Measurements from ENCODE around the gene IP6K3.
A peak's percentile ranks its signal among the peaks of the same experiment; 100 is the strongest.

IP6K3 gene

GRCh38 chr6:33723371-33724085 is 23.2 kb downstream of the IP6K3 start:
- no peak for DNase-seq (ENCODE audit: low read depth)

DNA sequence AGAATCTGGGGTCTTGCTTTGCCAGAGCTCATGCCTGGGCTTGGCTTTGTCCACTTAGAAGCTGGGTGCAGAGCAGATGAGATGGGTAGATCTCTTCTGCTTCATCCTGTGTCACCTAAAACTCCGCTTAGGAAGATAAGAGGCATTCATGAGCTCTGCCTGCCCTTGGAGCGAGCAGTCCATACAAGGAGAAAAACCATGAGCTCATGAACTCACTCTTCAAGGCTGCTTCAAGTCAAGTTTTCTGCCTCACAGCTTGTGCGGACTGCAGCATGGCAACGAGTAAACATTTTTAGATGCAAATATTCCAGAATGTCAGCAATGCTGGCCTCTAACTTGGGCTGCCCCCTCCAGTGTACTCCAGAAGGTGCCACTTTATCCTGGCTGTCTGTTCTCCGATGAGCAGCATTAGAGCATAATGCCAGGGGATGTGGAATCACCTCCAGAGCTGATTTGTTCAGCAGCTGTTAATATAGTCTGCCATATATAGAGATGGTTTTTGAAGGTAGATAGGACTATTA is 24.5 kb downstream of the IP6K3 start:
- no peak for DNase-seq (ENCODE audit: low read depth)

DNA sequence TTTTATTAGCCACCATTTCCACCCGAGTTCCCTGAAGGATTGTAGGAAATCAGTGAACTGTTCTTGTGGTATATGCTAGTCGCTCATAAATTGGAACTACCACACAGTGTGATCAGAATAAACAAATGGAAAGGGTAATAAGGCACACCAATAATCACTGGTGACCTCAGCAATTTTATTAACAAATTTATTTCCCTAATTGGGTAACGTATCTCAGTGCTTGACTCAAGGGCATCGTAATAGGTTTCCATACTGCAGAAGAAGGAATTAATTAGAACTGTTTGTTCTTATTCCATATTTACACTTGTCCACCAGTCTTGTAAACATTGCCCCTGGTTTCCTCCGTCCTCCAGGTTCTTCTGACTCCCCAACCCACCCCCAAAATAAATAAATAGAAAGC is 25.2 kb downstream of the IP6K3 start:
- no peak for DNase-seq (ENCODE audit: low read depth)

- DNase-seq (ENCODE audit: low read depth): no peak
These were observed 25.7 kb downstream of the IP6K3 start for GRCh38 chr6:33720998-33721397.

GRCh38 chr6:33719326-33719987 is 27.2 kb downstream of the IP6K3 start:
- no peak for DNase-seq (ENCODE audit: low read depth)

DNA sequence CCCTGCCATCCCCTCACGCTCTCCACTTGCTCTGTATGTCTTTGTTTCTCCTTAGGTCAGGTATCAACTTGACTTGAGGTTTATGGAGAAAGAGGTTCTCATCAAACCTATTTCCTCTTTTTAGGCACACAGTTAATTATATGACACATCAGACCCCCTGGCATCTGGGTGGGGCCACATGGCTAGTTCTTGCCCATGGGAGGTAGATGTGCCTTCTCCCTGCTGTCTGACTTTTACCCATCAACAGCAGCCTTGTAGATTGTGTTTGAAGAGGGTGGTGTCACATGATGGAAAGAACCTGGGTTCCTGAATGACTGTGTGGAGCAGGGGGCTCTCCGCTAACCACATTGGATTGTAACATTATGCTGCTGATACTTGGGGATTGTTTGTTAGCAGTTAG is 28.0 kb downstream of the IP6K3 start:
- no peak for DNase-seq (ENCODE audit: low read depth)

- no peak for DNase-seq (ENCODE audit: low read depth)
These were observed 28.7 kb downstream of the IP6K3 start for GRCh38 chr6:33717934-33718455.

DNA sequence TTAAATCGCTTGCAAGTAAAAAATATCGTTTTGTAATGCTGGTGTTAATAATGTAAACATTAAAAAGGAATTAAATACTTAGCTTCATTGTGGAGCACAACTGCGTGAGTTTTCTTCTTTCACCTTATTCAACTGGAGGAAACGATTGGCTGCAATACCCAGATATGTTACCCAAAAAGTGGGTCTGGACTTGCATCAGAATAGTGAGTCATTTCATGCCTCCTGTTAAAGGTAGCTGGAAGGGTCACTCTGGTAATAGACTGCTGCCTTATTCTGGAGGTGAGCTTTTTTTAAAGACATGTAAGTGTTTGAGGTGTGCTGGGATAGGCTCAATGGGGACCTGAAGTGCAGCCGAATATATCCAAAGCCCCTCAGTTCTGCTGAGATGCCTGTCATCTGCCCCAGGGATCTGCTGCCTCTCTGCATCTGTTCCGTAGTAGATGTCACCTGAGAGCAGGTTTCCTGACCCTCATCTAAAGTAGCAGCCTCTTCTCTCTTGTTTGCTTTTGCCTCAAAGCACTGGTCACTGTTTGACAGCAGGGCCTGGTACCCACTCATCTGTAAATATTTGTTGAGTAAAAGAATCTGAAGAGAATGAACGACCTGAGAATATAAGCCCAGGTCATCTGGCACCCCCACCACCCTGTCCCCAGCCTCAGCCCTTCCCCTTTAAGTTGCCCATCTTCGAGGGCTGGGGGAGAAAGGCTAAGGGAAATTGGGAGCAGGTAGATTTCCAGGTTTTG is 29.6 kb downstream of the IP6K3 start:
- no peak for DNase-seq (ENCODE audit: low read depth)

DNA sequence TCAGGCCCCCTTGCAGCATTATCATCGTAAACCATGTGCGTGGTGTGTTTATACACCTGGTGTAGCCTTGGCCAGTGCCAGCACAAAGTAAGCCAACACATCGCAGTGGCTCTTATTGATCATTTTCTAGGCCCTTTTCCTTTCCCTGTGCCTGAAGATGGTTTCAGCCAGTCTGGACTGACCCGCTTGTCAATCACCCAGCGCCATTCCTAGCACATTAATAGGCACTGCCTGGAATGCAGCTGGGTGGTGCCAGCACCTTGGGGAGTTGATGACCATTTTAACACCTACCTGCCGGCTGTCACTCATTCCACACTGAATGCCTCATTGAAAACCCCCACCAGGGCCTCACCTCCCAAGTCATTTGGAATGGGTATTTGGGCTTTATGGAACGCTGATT is 30.3 kb downstream of the IP6K3 start:
- DNase-seq (ENCODE audit: low read depth): no peak

DNA sequence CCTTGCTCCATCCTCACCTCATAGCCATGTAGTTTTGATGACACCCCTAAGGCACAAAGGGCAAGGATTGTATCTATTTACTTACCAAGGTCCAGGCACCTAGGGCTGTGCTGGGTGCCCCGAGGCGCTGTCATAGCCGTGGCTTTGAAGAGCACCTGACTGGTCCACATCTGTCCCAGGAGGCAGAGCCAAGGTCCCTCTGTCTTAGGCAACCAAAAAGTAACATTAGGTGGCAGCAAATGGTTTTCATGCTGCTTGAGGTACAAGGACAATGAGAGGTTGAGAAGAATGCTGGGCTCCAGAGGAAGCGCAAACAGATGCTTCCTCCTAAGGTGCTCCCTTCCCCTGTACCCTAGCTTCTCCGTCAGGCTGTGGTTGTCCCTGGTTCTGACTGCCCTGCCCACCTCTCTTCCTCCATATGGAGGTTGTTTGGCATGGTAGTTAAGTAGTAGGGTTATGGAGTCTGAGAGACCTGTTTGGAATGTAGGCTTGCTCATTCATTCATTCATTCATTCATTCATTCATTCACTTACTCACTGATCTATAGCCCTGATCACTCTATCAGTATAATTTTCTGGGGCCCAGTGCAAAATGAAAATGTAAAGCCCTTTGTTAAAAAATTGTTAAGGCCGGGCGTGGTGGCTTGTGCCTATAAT is 32.2 kb downstream of the IP6K3 start:
- no peak for DNase-seq (ENCODE audit: low read depth)

- no peak for DNase-seq (ENCODE audit: low read depth)
These were observed 32.9 kb downstream of the IP6K3 start for GRCh38 chr6:33713786-33714185.

- DNase-seq (ENCODE audit: low read depth): no peak
These were observed 33.8 kb downstream of the IP6K3 start for GRCh38 chr6:33712914-33713313.

DNA sequence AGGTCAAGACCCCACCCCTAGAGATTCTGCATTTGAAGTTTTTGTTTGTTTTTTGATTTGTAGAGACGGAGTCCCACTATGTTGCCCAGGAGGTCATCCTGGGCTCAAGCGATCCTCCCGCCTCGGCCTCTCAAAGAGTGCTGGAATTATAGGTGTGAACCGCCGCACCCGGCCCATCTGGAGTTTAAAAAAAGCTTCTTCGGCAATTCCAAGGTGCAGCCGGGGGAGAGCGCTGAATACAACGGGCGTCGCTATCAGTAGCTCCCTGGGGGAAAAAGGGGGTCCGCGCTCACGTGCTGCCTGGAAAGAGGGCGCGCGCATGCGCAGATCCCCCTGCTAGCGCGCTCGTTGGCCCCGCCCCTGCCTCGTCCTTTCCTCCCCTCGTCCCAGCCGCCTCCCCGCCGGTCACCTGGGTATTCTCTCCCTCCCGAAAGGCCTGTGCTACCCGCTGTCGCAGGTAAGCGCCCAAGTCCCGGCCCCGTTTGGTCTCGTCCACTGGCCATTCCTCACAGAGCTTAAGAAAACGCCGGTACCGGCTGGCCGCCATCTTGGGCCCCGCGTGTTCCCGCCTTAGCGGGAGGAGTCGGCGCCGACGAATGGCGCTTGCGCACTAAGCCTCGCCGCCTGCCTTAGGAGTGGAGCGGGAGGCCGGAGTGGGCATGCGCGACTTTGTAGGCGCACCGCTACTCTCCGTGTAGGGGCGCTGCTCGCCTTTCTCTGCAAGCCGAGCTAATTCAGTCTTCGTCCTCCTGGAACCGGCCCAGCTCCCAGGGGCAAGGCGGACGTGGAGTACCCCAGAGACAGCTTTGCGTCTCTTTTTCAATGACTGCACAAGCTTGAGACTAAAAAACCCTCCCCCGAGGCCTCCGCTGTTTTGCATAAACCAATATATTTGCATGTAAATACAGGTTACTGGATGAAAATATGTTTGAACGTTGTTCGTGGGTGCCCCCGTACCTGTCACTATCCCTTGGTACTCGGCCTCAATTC is 35.3 kb downstream of the IP6K3 start, which contains the start of gene UQCC2:
Gene UQCC2, minus strand, starts transcription at position 561 of the 990 bp plus-strand sequence. Its CDS starts 14 bp downstream, at position 547.
- peak; percentile 57 for DNase-seq (ENCODE audit: low read depth)

GRCh38 chr6:33710296-33711121 is 36.2 kb downstream of the IP6K3 start:
- DNase-seq (ENCODE audit: low read depth): no peak

DNA sequence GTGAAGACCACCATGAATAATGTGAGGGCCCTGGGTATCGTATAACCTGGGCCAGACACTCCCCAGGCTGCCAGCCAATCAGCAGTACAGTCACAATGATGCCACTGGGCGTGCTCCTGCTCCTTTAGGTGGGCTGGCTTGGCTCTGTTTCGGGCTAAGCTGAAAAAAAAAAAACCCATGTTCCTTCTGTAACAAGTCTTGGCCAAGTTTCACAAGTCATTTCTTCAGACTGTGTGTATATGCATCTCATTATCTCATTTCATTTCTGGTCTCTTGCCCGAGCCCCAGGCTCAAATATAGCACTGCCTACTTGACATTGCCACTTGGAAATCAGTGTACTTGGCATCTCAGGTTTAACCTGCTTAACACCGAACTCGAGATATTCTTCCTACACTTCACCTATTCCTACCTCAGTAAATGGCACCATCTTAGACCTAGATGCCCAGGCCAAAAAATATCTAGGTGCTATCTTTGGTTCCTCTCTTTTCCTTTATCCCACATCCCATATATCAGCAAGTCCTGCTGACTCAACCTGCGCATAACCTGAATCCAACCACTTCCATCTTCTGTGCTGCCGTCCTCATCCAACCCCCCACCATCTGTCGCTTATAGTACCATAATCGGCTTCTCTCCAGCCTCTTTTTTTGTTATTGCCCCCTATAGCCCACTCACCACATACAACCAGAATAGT is 37.0 kb downstream of the IP6K3 start:
- DNase-seq (ENCODE audit: low read depth): no peak

GRCh38 chr6:33708516-33709204 is 38.0 kb downstream of the IP6K3 start:
- DNase-seq (ENCODE audit: low read depth): no peak

GRCh38 chr6:33707771-33708170 is 38.9 kb downstream of the IP6K3 start:
- DNase-seq (ENCODE audit: low read depth): no peak

DNA sequence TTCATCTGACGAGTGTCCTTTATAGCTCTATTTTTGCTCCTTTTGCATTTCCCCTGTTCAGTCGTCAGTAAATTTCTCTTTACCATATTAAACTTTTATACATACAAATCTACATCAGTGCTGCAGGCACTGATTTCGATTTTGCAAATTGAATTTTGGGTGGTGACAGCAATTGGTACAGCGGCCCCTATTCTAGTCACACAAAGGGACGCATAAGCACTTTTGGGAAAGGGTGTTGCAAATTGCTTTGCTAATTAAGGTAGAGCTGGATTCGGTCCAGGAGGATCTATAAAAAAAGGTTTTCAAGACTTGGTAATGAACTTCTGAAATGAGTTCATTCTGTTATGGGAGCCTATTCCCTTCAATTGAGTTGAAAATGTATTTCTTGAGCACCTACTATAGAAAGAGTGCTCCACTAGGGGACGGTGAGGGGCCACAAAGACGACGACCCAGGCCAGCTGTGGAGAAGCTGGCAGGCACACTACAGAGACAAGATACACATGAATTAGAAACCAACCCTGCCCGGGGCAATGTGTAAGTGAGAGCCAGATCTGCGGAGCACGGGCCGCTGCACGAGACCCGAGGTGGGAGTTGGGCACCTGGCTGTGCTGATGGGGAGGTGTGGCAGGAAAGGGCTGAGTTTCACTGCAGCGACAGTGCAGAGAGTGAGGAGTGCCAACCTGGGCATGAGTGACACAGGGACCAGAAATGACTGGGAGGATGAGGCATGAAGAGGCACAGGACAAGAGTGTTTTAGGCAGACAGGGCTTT is 40.6 kb downstream of the IP6K3 start:
- no peak for DNase-seq (ENCODE audit: low read depth)

All from GM04503 (cell line).